Bronchial epithelial cell (primary cell): ENCODE measurements around the gene RNF220. TPM values are rescaled to one million over a fixed set of nuclear protein-coding genes. Genes with fewer than 3 reads are reported as not detected.

Experiments
- DNase-seq: peaks from one replicate; pipeline ENCODE4 v3.0.0-alpha.2; 2010; ENCODE audit warnings: low read depth
- FAIRE-seq: peaks from 2 replicates; lab custom pipeline; 2011; peaks lifted over from hg19 to GRCh38; lab: Jason Lieb, UNC
- H3K27me3 ChIP-seq: 2 replicates; pipeline ENCODE4 v1.5.1; 2011; ENCODE audit warnings: low read length; ENCODE audit not compliant: control insufficient read depth, insufficient read depth
- H3K36me3 ChIP-seq: 2 replicates; pipeline ENCODE4 v1.5.1; 2011; ENCODE audit warnings: low read length; ENCODE audit not compliant: control insufficient read depth, insufficient read depth
- H3K4me3 ChIP-seq: 2 replicates; pipeline ENCODE4 v1.5.1; 2011; ENCODE audit warnings: mild to moderate bottlenecking, low read depth, low read length, control low read depth
- CTCF ChIP-seq: IDR thresholded peaks from 2 replicates; pipeline ENCODE4 v1.5.1; 2011; ENCODE audit warnings: mild to moderate bottlenecking, moderate library complexity, low read length, control low read depth, inconsistent platforms; ENCODE audit not compliant: insufficient read depth, severe bottlenecking
- total RNA-seq: library from RNA; depleted of rRNA; stranded (reverse); fragments of >200 nt; gene quantifications from 2 replicates; pipeline ENCODE4 v1.2.1, GENCODE V29; 2014

RNF220 gene
- total RNA-seq, 1 donor from 2014 or later = 94.5 TPM

DNA sequence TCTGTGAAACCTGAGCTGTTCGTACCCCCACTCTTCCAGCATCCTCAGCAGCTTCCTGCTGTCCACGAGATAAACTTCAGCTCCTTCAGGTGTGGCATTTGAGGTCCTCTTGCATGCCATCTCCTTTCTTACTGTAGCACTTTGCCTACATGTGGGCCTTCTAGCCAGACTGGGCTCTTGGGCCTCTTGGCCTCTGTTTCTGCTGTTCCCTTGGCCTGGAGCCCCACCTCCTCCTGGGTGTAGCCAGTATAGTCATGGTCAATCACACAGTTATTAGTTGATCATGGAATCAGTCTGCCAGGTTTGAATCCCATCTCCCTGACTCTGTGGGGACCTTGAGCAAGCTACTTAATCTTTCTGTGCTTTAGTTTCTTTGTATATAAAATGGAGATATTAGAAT lies 242.8 kb downstream of the RNF220 start:
- H3K4me3 ChIP-seq = no peak overlapping the region
- DNase-seq = no peak
- FAIRE-seq = no peak
- no peaks in the 10 kb centered on the region for H3K27me3 ChIP-seq
- H3K36me3 ChIP-seq = peaks cover 24% of the 10 kb centered on the region
- TF ChIP-seq CTCF = no peak

- Histone ChIP-seq H3K27me3 (no peaks in the 10 kb centered on the region), H3K4me3 (no peak overlapping the region), H3K36me3 (peaks cover 22% of the 10 kb centered on the region)
- FAIRE-seq (peak; percentile 13), DNase-seq (no peak)
- TF ChIP-seq CTCF = no peak
These were observed 243.6 kb downstream of the RNF220 start for GRCh38 chr1:44648529-44649250.

- DNase-seq (no peak), FAIRE-seq (no peak)
- H3K36me3 ChIP-seq = peaks cover 20% of the 10 kb centered on the region
These were observed 244.7 kb downstream of the RNF220 start for GRCh38 chr1:44649788-44650158.

DNA sequence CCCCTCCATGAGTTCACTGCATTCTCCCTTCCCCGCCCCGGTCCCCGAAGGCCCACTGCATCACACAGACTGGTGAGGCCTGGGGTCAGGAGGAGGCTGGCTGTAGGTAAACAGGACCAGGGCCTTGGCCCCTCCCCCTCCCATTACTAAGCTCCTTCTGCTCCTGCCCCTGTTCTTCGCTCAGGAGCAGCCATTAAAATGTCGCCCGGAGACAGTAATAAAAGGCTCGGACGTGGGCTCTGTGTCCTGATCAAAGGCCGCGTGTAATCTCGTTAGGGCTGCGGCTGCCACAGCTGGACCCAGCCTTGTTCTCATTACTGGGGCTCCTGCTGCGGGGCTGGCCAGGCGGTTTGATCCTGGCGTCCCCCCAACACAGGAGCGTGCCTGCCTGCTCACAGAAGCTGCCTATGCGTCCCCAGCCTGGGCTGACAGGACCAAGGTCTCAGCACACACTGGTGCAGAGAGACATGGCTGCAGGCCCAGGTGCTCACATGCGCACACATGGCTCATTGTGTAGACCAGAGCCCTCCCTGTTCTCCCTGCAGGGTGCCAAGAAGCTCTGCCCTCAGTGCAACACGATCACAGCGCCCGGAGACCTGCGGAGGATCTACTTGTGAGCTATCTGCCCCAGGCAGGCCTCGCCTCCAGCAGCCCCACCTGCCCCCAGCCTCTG lies 245.2 kb downstream of the RNF220 start:
- no peak overlapping the region for H3K4me3 ChIP-seq
- H3K27me3 ChIP-seq = no peaks in the 10 kb centered on the region
- peaks cover 16% of the 10 kb centered on the region for H3K36me3 ChIP-seq
- no peak for TF ChIP-seq CTCF
- no peak for DNase-seq
- FAIRE-seq = no peak

More at GRCh38 chr1:44649788-44650158, 244.7 kb downstream of the RNF220 start:
- H3K27me3 ChIP-seq = no peaks in the 10 kb centered on the region
- TF ChIP-seq CTCF = no peak
- no peak overlapping the region for H3K4me3 ChIP-seq

GRCh38 chr1:44651069-44651468 lies 246.0 kb downstream of the RNF220 start:
- DNase-seq (no peak), FAIRE-seq (peak; percentile 7)
- Histone ChIP-seq H3K4me3 (no peak overlapping the region), H3K27me3 (no peaks in the 10 kb centered on the region), H3K36me3 (peaks cover 12% of the 10 kb centered on the region)
- TF ChIP-seq CTCF = no peak
